ENCODE measurements around the gene SPHK1. TPM values are rescaled to one million over a fixed set of nuclear protein-coding genes. Genes with fewer than 3 reads are reported as not detected.

The SPHK1 gene
- total and polyA plus RNA-seq, 4 donors = 8.6 to 24.5 (median 18.0) TPM

- no peak for DNase-seq
- intact Hi-C loops (cut with DNase I) = no loop called here
- no peaks in the 10 kb centered on the region for H3K36me3 ChIP-seq (ENCODE audit: control insufficient read depth in 1 of 2, insufficient read depth in 2 of 2, low read length in 1 of 2)
- no peaks in the 10 kb centered on the region for H3K9me3 ChIP-seq (ENCODE audit: control insufficient read depth, low read length)
- ATAC-seq (ENCODE audit: low FRiP score) = no peak
- H3K27ac ChIP-seq (ENCODE audit: low read depth in 1 of 2, low read length in 2 of 2) = no peak overlapping the region
- H3K27me3 ChIP-seq (ENCODE audit: control insufficient read depth in 1 of 2, insufficient read depth in 2 of 2, low read length in 1 of 2) = no peaks in the 10 kb centered on the region
- no peak overlapping the region for H3K4me3 ChIP-seq (ENCODE audit: low read length in 2 of 2)
- no peaks in the 10 kb centered on the region for H3K4me1 ChIP-seq (ENCODE audit: control insufficient read depth in 1 of 2, insufficient read depth in 2 of 2, low read length in 2 of 2)
- 68 to 71% methylated on average over 11 of the region's 11 CpGs for WGBS, 2 donors
Measured at GRCh38 chr17:76368545-76368944, 15.9 kb upstream of the SPHK1 start.

- Histone ChIP-seq H3K27ac (ENCODE audit: low read depth in 1 of 2, low read length in 2 of 2) (no peak overlapping the region), H3K36me3 (ENCODE audit: control insufficient read depth in 1 of 2, insufficient read depth in 2 of 2, low read length in 1 of 2) (no peaks in the 10 kb centered on the region), H3K4me1 (ENCODE audit: control insufficient read depth in 1 of 2, insufficient read depth in 2 of 2, low read length in 2 of 2) (no peaks in the 10 kb centered on the region), H3K27me3 (ENCODE audit: control insufficient read depth in 1 of 2, insufficient read depth in 2 of 2, low read length in 1 of 2) (no peaks in the 10 kb centered on the region), H3K9me3 (ENCODE audit: control insufficient read depth, low read length) (no peaks in the 10 kb centered on the region), H3K4me3 (ENCODE audit: low read length in 2 of 2) (no peak overlapping the region)
- ATAC-seq (ENCODE audit: low FRiP score) (no peak), DNase-seq (no peak)
- 88 to 93% methylated on average over 10 of the region's 10 CpGs for WGBS, 2 donors
- intact Hi-C loops (cut with DNase I) = no loop called here
Measured at GRCh38 chr17:76369379-76369778, 15.0 kb upstream of the SPHK1 start.

GRCh38 chr17:76369804-76370203 is 14.6 kb upstream of the SPHK1 start:
- ATAC-seq (ENCODE audit: low FRiP score) (no peak), DNase-seq (no peak)
- no peaks in the 10 kb centered on the region for H3K27me3 ChIP-seq (ENCODE audit: control insufficient read depth in 1 of 2, insufficient read depth in 2 of 2, low read length in 1 of 2)
- H3K9me3 ChIP-seq (ENCODE audit: control insufficient read depth, low read length) = no peaks in the 10 kb centered on the region
- no peak overlapping the region for H3K4me3 ChIP-seq (ENCODE audit: low read length in 2 of 2)
- H3K4me1 ChIP-seq (ENCODE audit: control insufficient read depth in 1 of 2, insufficient read depth in 2 of 2, low read length in 2 of 2) = no peaks in the 10 kb centered on the region
- intact Hi-C loops (cut with DNase I) = no loop called here
- no peak overlapping the region for H3K27ac ChIP-seq (ENCODE audit: low read depth in 1 of 2, low read length in 2 of 2)
- no peaks in the 10 kb centered on the region for H3K36me3 ChIP-seq (ENCODE audit: control insufficient read depth in 1 of 2, insufficient read depth in 2 of 2, low read length in 1 of 2)
- 92 to 93% methylated on average over 7 of the region's 7 CpGs for WGBS, 2 donors

GRCh38 chr17:76370261-76370993 is 14.0 kb upstream of the SPHK1 start:
- Histone ChIP-seq H3K9me3 (ENCODE audit: control insufficient read depth, low read length) (no peaks in the 10 kb centered on the region), H3K27ac (ENCODE audit: low read depth in 1 of 2, low read length in 2 of 2) (peak overlapping the region in 1 of 2 donors; percentile 19), H3K4me1 (ENCODE audit: control insufficient read depth in 1 of 2, insufficient read depth in 2 of 2, low read length in 2 of 2) (no peaks in the 10 kb centered on the region), H3K4me3 (ENCODE audit: low read length in 2 of 2) (no peak overlapping the region), H3K36me3 (ENCODE audit: control insufficient read depth in 1 of 2, insufficient read depth in 2 of 2, low read length in 1 of 2) (no peaks in the 10 kb centered on the region), H3K27me3 (ENCODE audit: control insufficient read depth in 1 of 2, insufficient read depth in 2 of 2, low read length in 1 of 2) (no peaks in the 10 kb centered on the region)
- DNase-seq = peak; percentile 92 to 97
- 19 to 21% methylated on average over 11 of the region's 11 CpGs for WGBS, 2 donors
- ATAC-seq (ENCODE audit: low FRiP score) = peak; percentile 85
- intact Hi-C loops (cut with DNase I) = no loop called here

GRCh38 chr17:76371656-76372628 is 12.5 kb upstream of the SPHK1 start:
- DNase-seq = no peak
- intact Hi-C loops (cut with DNase I) = no loop called here
- WGBS, 2 donors = 88 to 91% methylated on average over 16 of the region's 16 CpGs

GRCh38 chr17:76376318-76377133 is 7.9 kb upstream of the SPHK1 start:
- WGBS, 2 donors = 72 to 77% methylated on average over 7 to 8 of the region's 8 CpGs
- DNase-seq (no peak), ATAC-seq (ENCODE audit: low FRiP score) (peak; percentile 33)
- Histone ChIP-seq H3K9me3 (ENCODE audit: control insufficient read depth, low read length) (no peaks in the 10 kb centered on the region), H3K4me3 (ENCODE audit: low read length in 2 of 2) (no peak overlapping the region), H3K27ac (ENCODE audit: low read depth in 1 of 2, low read length in 2 of 2) (no peak overlapping the region), H3K4me1 (ENCODE audit: control insufficient read depth in 1 of 2, insufficient read depth in 2 of 2, low read length in 2 of 2) (no peaks in the 10 kb centered on the region), H3K27me3 (ENCODE audit: control insufficient read depth in 1 of 2, insufficient read depth in 2 of 2, low read length in 1 of 2) (no peaks in the 10 kb centered on the region), H3K36me3 (ENCODE audit: control insufficient read depth in 1 of 2, insufficient read depth in 2 of 2, low read length in 1 of 2) (no peaks in the 10 kb centered on the region)
- intact Hi-C loops (cut with DNase I) = no loop called here

More at GRCh38 chr17:76371656-76372628, 12.5 kb upstream of the SPHK1 start:
- Histone ChIP-seq H3K27ac (ENCODE audit: low read depth in 1 of 2, low read length in 2 of 2) (no peak overlapping the region), H3K4me1 (ENCODE audit: control insufficient read depth in 1 of 2, insufficient read depth in 2 of 2, low read length in 2 of 2) (no peaks in the 10 kb centered on the region), H3K4me3 (ENCODE audit: low read length in 2 of 2) (no peak overlapping the region), H3K36me3 (ENCODE audit: control insufficient read depth in 1 of 2, insufficient read depth in 2 of 2, low read length in 1 of 2) (no peaks in the 10 kb centered on the region), H3K9me3 (ENCODE audit: control insufficient read depth, low read length) (no peaks in the 10 kb centered on the region), H3K27me3 (ENCODE audit: control insufficient read depth in 1 of 2, insufficient read depth in 2 of 2, low read length in 1 of 2) (no peaks in the 10 kb centered on the region)
- no peak for ATAC-seq (ENCODE audit: low FRiP score)

- H3K27me3 ChIP-seq (ENCODE audit: control insufficient read depth in 1 of 2, insufficient read depth in 2 of 2, low read length in 1 of 2) = no peaks in the 10 kb centered on the region
- 92 to 96% methylated on average over 5 of the region's 5 CpGs for WGBS, 2 donors
- no peaks in the 10 kb centered on the region for H3K9me3 ChIP-seq (ENCODE audit: control insufficient read depth, low read length)
- intact Hi-C loops (cut with DNase I) = no loop called here
- H3K27ac ChIP-seq (ENCODE audit: low read depth in 1 of 2, low read length in 2 of 2) = no peak overlapping the region
- H3K36me3 ChIP-seq (ENCODE audit: control insufficient read depth in 1 of 2, insufficient read depth in 2 of 2, low read length in 1 of 2) = no peaks in the 10 kb centered on the region
- DNase-seq (no peak), ATAC-seq (ENCODE audit: low FRiP score) (no peak)
- H3K4me3 ChIP-seq (ENCODE audit: low read length in 2 of 2) = no peak overlapping the region
- H3K4me1 ChIP-seq (ENCODE audit: control insufficient read depth in 1 of 2, insufficient read depth in 2 of 2, low read length in 2 of 2) = no peaks in the 10 kb centered on the region
Measured at GRCh38 chr17:76378548-76379274, 5.7 kb upstream of the SPHK1 start.

GRCh38 chr17:76379275-76379641 is 5.2 kb upstream of the SPHK1 start:
- no peak overlapping the region for H3K27ac ChIP-seq (ENCODE audit: low read depth in 1 of 2, low read length in 2 of 2)
- 92 to 94% methylated on average over 11 of the region's 11 CpGs for WGBS, 2 donors
- H3K27me3 ChIP-seq (ENCODE audit: control insufficient read depth in 1 of 2, insufficient read depth in 2 of 2, low read length in 1 of 2) = no peaks in the 10 kb centered on the region
- DNase-seq = no peak
- H3K4me1 ChIP-seq (ENCODE audit: control insufficient read depth in 1 of 2, insufficient read depth in 2 of 2, low read length in 2 of 2) = no peaks in the 10 kb centered on the region
- H3K36me3 ChIP-seq (ENCODE audit: control insufficient read depth in 1 of 2, insufficient read depth in 2 of 2, low read length in 1 of 2) = no peaks in the 10 kb centered on the region
- intact Hi-C loops (cut with DNase I) = no loop called here
- no peaks in the 10 kb centered on the region for H3K9me3 ChIP-seq (ENCODE audit: control insufficient read depth, low read length)
- no peak for ATAC-seq (ENCODE audit: low FRiP score)
- H3K4me3 ChIP-seq (ENCODE audit: low read length in 2 of 2) = no peak overlapping the region
